KG1 (cell line): ENCODE measurements around the gene ETV2.
"Not testable (repeated sequence)": the region's sequence is repeated elsewhere in the genome, so short reads cannot be mapped to it uniquely, and the experiment has no call there.

Source experiments
- DNase-seq: peaks from one replicate; lab custom pipeline; 2025; lab: John Stamatoyannopoulos, UW

ETV2 gene

GRCh38 chr19:35628565-35629331 is 12.8 kb upstream of the ETV2 start, which contains the start of gene RBM42:
Gene RBM42 (plus strand): TSS chr19:35629036. CDS start chr19:35629154, 118 bp downstream.
- peak; percentile 88 for DNase-seq

- DNase-seq: no peak
Measured at GRCh38 chr19:35629332-35629633, 12.3 kb upstream of the ETV2 start.

- DNase-seq: no peak
Measured at GRCh38 chr19:35633727-35634440, 7.7 kb upstream of the ETV2 start.

- no peak for DNase-seq
Measured at GRCh38 chr19:35636651-35637050, 4.9 kb upstream of the ETV2 start.

- DNase-seq: no peak
Measured at GRCh38 chr19:35637165-35637564, 4.4 kb upstream of the ETV2 start.

- no peak for DNase-seq
Measured at GRCh38 chr19:35639321-35639639, 2.3 kb upstream of the ETV2 start.

- no peak for DNase-seq
Measured at GRCh38 chr19:35639863-35640262, 1.7 kb upstream of the ETV2 start.

- no peak for DNase-seq
Measured at GRCh38 chr19:35642312-35642711, 767 bp downstream of the ETV2 start.

- DNase-seq: no peak
Measured at GRCh38 chr19:35642798-35643254, 1.3 kb downstream of the ETV2 start.

- peak; percentile 40 for DNase-seq
Measured at GRCh38 chr19:35643255-35644205, 2.0 kb downstream of the ETV2 start.

- no peak for DNase-seq
Measured at GRCh38 chr19:35644206-35644986, 2.9 kb downstream of the ETV2 start.

- no peak for DNase-seq
Measured at GRCh38 chr19:35644987-35645679, 3.6 kb downstream of the ETV2 start.

- no peak for DNase-seq
Measured at GRCh38 chr19:35645680-35646511, 4.4 kb downstream of the ETV2 start.

GRCh38 chr19:35648017-35648961 is 6.7 kb downstream of the ETV2 start, which contains the start of gene COX6B1:
Gene COX6B1 (plus strand): TSS chr19:35648323. CDS start chr19:35651244, 2,921 bp downstream.
- peak; percentile 91 for DNase-seq

GRCh38 chr19:35650581-35650980 is 9.0 kb downstream of the ETV2 start:
- no peak for DNase-seq

- not testable (repeated sequence) for DNase-seq
Measured at GRCh38 chr19:35654828-35655227, 13.3 kb downstream of the ETV2 start.

GRCh38 chr19:35655600-35655999 is 14.1 kb downstream of the ETV2 start:
- no peak for DNase-seq

GRCh38 chr19:35656700-35657099 is 15.2 kb downstream of the ETV2 start:
- DNase-seq: no peak
